Neural cell (in vitro differentiated cells): Measurements from ENCODE around the gene NADK. TPM values are rescaled to one million over a fixed set of nuclear protein-coding genes. Genes with fewer than 3 reads are reported as not detected.

ENCODE experiments used
- H2AFZ ChIP-seq: fragments of 200-600, 300-800 bp; sonication (generic), shearing (Covaris generic); 2 replicates; pipeline ENCODE4 v1.6.0; 2014; ENCODE audit warnings: low read depth, mild to moderate bottlenecking, antibody characterized with exemption, low read length, moderate library complexity
- H3F3A ChIP-seq: fragments of 200-600 bp; shearing (Covaris generic); 2 replicates; pipeline ENCODE4 v1.6.1; 2016; ENCODE audit warnings: mild to moderate bottlenecking, moderate library complexity, mixed read lengths, antibody characterized with exemption, low read length; ENCODE audit not compliant: insufficient read depth, poor library complexity, severe bottlenecking
- H3K27ac ChIP-seq: fragments of 200-600, 300-800 bp; sonication (generic), shearing (Covaris generic); 2 replicates; pipeline ENCODE4 v1.5.1; 2014; ENCODE audit warnings: mild to moderate bottlenecking, low read length, moderate library complexity
- H3K27me3 ChIP-seq: fragments of 300-800, 200-600 bp; sonication (generic), shearing (Covaris generic); 2 replicates; pipeline ENCODE4 v1.6.0; 2014; ENCODE audit warnings: mild to moderate bottlenecking, low read depth, low read length, moderate library complexity; ENCODE audit not compliant: insufficient read depth
- H3K36me3 ChIP-seq: fragments of 300-800, 200-600 bp; sonication (generic), shearing (Covaris generic); 2 replicates; pipeline ENCODE4 v1.5.1; 2014; ENCODE audit warnings: mild to moderate bottlenecking, antibody characterized with exemption, low read length, moderate library complexity; ENCODE audit not compliant: insufficient read depth
- H3K4me2 ChIP-seq: fragments of 300-800, 200-600 bp; sonication (generic), shearing (Covaris generic); 2 replicates; pipeline ENCODE4 v1.6.0; 2014; ENCODE audit warnings: mild to moderate bottlenecking, low read length
- H3K4me3 ChIP-seq: fragments of 300-800, 200-600 bp; sonication (generic), shearing (Covaris generic); 2 replicates; pipeline ENCODE4 v1.5.1; 2014; ENCODE audit warnings: mild to moderate bottlenecking, low read length, moderate library complexity
- H3K79me2 ChIP-seq: fragments of 200-600 bp; shearing (Covaris generic); replicated peaks from 2 replicates; pipeline ENCODE4 v1.6.0; 2014; ENCODE audit warnings: mild to moderate bottlenecking, low read length, moderate library complexity; ENCODE audit not compliant: insufficient read depth
- H3K9ac ChIP-seq: fragments of 300-800, 200-600 bp; sonication (generic), shearing (Covaris generic); 2 replicates; pipeline ENCODE4 v1.6.1; 2016; ENCODE audit warnings: mild to moderate bottlenecking, low read length, mixed read lengths
- H3K9me2 ChIP-seq: fragments of 200-600 bp; shearing (Covaris generic); 2 replicates; pipeline ENCODE4 v1.6.1; 2016; ENCODE audit warnings: mild to moderate bottlenecking, low read length, mixed read lengths; ENCODE audit not compliant: insufficient read depth
- H3K9me3 ChIP-seq: fragments of 200-600, 300-800 bp; sonication (generic), shearing (Covaris generic); 2 replicates; pipeline ENCODE4 v1.6.1; 2016; ENCODE audit warnings: mild to moderate bottlenecking, mixed run types, low read length, moderate library complexity, mixed read lengths
- H4K20me1 ChIP-seq: fragments of 200-600 bp; shearing (Covaris generic); 2 replicates; pipeline ENCODE4 v1.6.1; 2016; ENCODE audit warnings: mild to moderate bottlenecking, mixed run types; ENCODE audit not compliant: insufficient read depth
- CTCF ChIP-seq: fragments of 450-650 bp; IDR thresholded peaks from 2 replicates; pipeline ENCODE4 v1.5.1; 2014; ENCODE audit warnings: antibody characterized with exemption, mild to moderate bottlenecking, moderate library complexity; ENCODE audit not compliant: poor library complexity, severe bottlenecking
- EP300 ChIP-seq: fragments of 450-650 bp; conservative IDR thresholded peaks from 2 replicates; pipeline ENCODE4 v1.6.1; 2014; ENCODE audit warnings: antibody characterized with exemption, mild to moderate bottlenecking, moderate library complexity; ENCODE audit not compliant: poor library complexity, severe bottlenecking
- EZH2 ChIP-seq: fragments of 200-600, 300-800 bp; shearing (Covaris generic), sonication (generic); IDR thresholded peaks from 2 replicates; pipeline ENCODE4 v1.6.1; 2014; ENCODE audit warnings: antibody characterized with exemption, low read length, borderline replicate concordance, mild to moderate bottlenecking; ENCODE audit not compliant: insufficient read depth, poor library complexity, severe bottlenecking
- MXI1 ChIP-seq: fragments of 450-650 bp; conservative IDR thresholded peaks from 2 replicates; pipeline ENCODE4 v1.6.1; 2014; ENCODE audit warnings: antibody characterized with exemption, mild to moderate bottlenecking; ENCODE audit not compliant: poor library complexity, severe bottlenecking
- POLR2AphosphoS5 ChIP-seq: IDR thresholded peaks from 2 replicates; pipeline ENCODE4 v1.6.1; 2012
- RAD21 ChIP-seq: fragments of 450-650 bp; conservative IDR thresholded peaks from 2 replicates; pipeline ENCODE4 v1.6.1; 2014; ENCODE audit warnings: antibody characterized with exemption, mild to moderate bottlenecking, moderate library complexity
- REST ChIP-seq: IDR thresholded peaks from 2 replicates; pipeline ENCODE4 v1.6.1; 2012; ENCODE audit warnings: borderline replicate concordance
- SMC3 ChIP-seq: fragments of 450-650 bp; conservative IDR thresholded peaks from 2 replicates; pipeline ENCODE4 v1.6.1; 2014; ENCODE audit warnings: antibody characterized with exemption, mild to moderate bottlenecking, moderate library complexity; ENCODE audit not compliant: poor library complexity
- TAF1 ChIP-seq: IDR thresholded peaks from 2 replicates; pipeline ENCODE4 v1.6.1; 2012; ENCODE audit warnings: low read depth
- polyA plus RNA-seq: library from polyadenylated mRNA; depleted of rRNA; stranded (reverse); fragments of >200 nt; gene quantifications from 2 replicates; pipeline ENCODE4 v1.2.3, GENCODE V29; 2014

Gene NADK
- polyA plus RNA-seq, 1 donor from 2014 or later = 38.5 TPM

- Histone ChIP-seq H3F3A (no peaks in the 10 kb centered on the region), H3K9me2 (no peaks in the 10 kb centered on the region), H3K79me2 (no peaks in the 10 kb centered on the region), H3K9me3 (no peaks in the 10 kb centered on the region), H3K9ac (no peak overlapping the region), H3K27me3 (no peaks in the 10 kb centered on the region), H3K4me3 (no peak overlapping the region), H3K27ac (no peak overlapping the region), H3K36me3 (no peaks in the 10 kb centered on the region), H4K20me1 (no peaks in the 10 kb centered on the region), H2AFZ (no peak overlapping the region), H3K4me2 (no peak overlapping the region)
- no peak for TF ChIP-seq RAD21
- no peak for TF ChIP-seq EZH2
- TF ChIP-seq CTCF = no peak
- TF ChIP-seq REST = no peak
- TF ChIP-seq POLR2AphosphoS5 = no peak
- TF ChIP-seq TAF1 = no peak
- no peak for TF ChIP-seq SMC3
- no peak for TF ChIP-seq MXI1
- no peak for TF ChIP-seq EP300
These were observed 20.1 kb downstream of the NADK start for GRCh38 chr1:1758059-1758621.

DNA sequence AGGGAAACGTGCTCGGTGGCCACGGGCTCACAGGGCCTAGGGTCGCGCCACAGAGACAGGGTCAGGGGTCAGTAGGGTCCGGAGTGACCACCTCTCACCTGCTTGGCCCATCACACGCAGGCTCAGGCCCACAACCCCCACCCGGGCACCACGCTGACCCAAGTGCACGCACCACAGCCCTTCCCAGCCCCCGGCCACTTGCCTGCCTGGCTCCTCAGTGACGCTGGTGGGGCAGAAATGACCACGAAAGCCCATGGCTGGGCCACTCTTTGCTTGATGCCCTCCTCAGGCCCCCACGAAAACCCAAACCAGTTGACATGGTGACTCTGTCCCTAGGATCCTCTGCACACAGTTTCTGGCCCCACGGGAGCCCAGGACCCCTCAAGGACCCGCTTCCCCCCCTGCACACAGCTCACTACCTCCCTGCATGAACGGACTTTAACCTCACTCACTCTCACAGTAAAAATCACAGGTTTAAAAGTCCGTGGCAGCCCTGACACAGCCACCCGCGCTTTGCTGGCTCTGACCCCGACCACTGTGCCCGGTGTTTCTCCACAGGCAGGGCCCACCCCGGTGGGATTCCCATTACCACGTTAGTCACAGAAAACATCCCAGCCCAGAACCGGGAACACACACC lies 20.7 kb downstream of the NADK start:
- Histone ChIP-seq H2AFZ (no peak overlapping the region), H3K27ac (no peak overlapping the region), H3K9ac (no peak overlapping the region), H3K4me3 (no peak overlapping the region), H4K20me1 (no peaks in the 10 kb centered on the region), H3K9me3 (no peaks in the 10 kb centered on the region), H3K4me2 (no peak overlapping the region), H3K27me3 (no peaks in the 10 kb centered on the region), H3K36me3 (no peaks in the 10 kb centered on the region), H3K79me2 (no peaks in the 10 kb centered on the region), H3F3A (no peaks in the 10 kb centered on the region), H3K9me2 (no peaks in the 10 kb centered on the region)
- TF ChIP-seq REST (no peak), POLR2AphosphoS5 (no peak), CTCF (no peak), EP300 (no peak), TAF1 (no peak), MXI1 (no peak), RAD21 (no peak), SMC3 (no peak)
